ENCODE data around the gene DNASE2.

DNASE2 gene

GRCh38 chr19:12886651-12886968 lies 5.4 kb upstream of the DNASE2 start:
- DNase-seq: no peak

DNA sequence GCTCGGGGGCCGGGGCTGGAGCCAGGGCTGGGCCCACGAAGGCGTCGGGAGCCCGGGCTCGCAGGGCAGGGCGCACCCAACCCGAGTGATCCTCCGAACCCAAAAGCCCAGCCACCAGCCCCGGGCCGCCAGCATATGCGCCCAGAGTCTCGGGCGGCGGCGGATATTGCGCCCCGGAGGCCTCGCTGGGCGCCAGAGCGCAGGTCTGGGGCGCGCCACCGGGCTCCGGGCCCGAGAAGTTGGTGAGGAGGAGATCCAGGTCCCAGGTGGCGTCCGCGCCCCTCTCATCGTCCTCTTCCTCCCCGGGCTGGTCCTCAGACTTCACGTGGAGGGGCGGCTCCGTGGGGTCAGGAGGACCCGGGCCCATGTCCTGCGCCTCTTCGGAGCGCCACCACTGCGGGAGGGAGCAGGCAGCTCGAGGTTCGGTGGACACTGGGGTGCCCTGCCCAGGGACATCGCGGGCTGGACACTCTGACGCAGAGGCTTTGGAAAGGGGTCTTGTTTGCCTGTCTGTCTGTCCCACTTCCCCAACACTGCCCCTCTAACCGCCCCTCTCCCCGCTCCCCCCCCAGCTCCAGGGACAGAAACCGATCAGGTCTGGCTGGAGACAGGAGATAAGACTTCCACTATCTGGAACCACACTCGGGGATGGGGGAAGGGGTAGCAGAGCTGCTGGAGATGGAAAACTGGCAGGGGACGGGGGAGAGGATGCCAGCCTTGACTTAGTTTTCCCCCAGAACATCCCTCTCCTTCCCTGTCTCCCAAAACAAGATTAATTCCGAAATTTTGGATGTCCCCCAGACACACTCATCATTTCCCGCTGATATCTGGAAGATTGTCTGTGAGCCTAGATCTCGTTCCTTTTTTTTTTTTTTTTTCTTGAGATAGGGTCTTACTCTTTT lies 4.8 kb upstream of the DNASE2 start:
- DNase-seq: no peak

DNA sequence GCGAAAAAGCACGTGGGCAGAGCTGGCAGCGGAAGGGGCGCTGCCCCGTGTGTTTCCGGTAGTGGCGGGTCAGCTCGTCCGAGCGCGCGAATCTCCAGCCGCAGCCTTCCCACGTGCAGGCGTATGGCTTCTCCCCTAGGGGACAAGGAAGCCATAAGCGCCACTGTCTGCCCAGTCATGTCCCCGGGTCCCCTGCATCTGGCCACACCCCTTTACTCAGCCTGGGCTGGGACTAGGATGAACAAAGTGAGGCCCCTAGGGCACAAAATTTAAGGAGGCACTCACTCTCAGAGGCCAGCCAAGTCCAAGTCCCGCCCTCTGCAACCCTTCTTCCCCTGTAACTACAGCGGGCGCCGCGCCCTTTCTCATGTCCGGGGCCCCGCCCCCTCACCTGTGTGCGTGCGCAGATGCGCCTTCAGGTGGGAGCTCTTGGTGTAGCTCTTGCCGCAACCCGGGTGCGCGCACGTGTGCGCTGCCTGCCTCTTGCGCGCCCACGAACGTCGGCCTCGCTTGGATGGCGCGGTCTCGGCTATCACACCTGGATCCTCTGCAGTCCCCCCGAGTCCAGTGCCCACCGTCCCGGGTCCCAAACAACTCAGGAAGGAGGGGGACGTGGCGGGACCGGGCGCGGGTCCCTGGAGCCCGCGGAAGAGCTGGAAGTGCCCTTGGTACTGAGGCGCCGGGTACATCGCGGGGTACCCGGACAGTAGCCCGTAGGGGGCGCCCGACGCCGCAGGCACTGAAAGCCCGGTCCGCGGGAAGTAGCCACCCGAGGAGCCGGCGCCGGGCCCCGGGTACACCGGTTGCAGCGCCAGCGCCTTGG lies 3.9 kb upstream of the DNASE2 start:
- DNase-seq: peak; percentile 95

DNA sequence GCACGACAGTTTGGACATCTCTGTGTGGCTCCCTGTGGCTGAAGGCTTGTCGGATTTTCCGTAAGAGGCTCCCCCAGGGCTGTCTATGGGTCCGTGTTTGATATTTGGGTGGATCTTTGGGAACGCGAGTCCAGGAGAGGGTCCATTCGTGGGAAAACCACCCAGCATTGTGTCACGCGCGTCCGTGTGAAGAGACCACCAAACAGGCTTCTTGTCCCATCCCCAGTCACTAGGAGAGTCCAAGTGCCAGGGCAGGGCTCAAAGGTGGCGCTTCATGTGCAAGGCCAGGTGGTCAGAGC lies 3.3 kb upstream of the DNASE2 start:
- no peak for DNase-seq

DNA sequence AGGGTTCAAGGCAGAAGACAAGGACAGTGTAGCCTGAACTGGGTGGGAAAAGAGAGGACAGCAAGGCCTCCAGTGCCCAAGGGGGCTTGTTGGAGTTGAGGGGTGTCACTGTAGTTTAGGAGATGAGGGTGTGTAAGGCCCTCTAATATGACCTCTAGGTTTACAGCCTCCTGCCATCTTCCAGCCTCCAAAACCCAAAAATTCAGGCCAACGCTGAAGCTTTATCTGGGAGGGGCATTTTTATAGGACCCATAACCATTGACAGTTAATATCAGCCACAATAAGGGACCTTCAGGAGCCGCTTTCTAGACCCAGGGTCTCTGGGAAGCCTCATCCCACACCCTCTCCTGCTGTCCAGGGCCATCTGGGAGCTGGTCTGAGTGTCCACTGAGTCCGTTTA lies 3.0 kb upstream of the DNASE2 start:
- DNase-seq: peak; percentile 26

DNA sequence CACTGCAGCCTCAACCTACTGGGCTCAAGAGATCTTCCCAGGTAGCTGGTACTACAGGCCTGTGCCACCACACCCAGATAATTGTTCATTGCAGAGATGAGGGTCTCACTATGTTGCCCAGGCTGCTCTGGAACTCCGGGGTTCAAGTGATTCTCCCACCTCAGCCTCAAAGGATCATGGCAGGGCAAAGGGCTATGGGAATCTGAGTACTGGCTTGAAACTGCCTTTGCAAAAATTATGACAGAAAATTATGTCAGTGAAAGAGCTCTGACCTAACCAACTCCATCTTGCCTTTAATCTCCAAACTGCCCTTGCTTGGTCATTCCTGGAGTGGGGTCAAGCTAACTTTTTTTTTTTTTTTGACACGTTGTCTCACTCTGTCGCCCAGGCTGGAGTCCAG lies 1.3 kb upstream of the DNASE2 start:
- DNase-seq: no peak

DNA sequence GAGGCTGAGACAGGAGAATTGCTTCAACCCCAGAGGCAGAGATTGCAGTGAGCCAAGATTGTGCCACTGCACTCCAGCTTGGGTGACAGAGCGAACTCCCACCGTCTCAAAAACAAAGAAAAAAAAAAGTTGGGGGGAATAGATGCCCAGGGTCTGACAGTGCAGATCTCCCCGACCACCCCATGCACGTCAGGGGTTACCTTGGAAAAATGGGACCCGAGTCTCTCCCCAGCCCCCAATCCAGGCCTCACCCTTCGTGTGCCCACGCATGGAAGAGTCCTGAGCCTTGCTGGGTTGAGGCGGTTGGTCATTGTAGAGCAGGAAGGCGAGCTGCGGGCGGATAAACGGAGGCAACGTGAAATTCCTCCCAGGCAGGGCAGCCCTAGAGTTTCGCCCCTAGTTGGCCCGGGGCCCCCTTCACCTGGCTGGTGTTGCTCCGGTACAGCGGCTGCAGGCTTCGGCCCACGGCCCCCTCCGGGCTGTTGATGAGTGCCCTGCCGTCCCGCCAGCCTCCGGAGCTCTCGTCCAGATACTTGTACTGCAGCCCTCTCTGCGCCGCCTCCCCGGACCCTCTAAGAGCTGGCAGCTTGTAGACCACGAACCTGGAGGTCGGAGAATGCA lies 588 bp downstream of the DNASE2 start:
- peak; percentile 45 for DNase-seq

GRCh38 chr19:12875086-12875485 lies 6.2 kb downstream of the DNASE2 start:
- no peak for DNase-seq

GRCh38 chr19:12873891-12874745 lies 7.1 kb downstream of the DNASE2 start:
- no peak for DNase-seq

- peak; percentile 76 for DNase-seq
These were observed 8.0 kb downstream of the DNASE2 start for GRCh38 chr19:12872941-12873890.

- DNase-seq: no peak
These were observed 9.0 kb downstream of the DNASE2 start for GRCh38 chr19:12872255-12872654.

DNA sequence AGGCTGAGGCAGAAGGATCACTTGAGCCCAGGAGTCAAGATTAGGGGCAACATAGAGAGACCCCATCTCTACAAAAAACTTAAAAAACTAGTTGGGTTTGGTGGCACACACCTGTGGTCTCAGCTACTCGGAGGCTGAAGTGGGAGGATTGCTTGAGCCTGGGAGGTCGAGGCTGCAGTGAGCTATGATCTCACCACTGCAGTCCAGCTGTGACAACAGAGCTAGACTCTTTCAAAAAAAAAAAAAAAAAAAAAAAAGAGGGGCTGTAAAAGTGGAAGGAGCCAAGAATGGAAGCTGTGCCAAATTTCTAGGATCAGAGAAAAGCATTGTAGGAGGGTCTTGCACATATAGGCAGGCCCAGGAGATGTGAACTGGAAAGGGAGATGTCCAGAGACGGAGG lies 9.6 kb downstream of the DNASE2 start:
- DNase-seq: no peak

GRCh38 chr19:12868540-12869112 lies 12.6 kb downstream of the DNASE2 start:
- DNase-seq: peak; percentile 59

DNA sequence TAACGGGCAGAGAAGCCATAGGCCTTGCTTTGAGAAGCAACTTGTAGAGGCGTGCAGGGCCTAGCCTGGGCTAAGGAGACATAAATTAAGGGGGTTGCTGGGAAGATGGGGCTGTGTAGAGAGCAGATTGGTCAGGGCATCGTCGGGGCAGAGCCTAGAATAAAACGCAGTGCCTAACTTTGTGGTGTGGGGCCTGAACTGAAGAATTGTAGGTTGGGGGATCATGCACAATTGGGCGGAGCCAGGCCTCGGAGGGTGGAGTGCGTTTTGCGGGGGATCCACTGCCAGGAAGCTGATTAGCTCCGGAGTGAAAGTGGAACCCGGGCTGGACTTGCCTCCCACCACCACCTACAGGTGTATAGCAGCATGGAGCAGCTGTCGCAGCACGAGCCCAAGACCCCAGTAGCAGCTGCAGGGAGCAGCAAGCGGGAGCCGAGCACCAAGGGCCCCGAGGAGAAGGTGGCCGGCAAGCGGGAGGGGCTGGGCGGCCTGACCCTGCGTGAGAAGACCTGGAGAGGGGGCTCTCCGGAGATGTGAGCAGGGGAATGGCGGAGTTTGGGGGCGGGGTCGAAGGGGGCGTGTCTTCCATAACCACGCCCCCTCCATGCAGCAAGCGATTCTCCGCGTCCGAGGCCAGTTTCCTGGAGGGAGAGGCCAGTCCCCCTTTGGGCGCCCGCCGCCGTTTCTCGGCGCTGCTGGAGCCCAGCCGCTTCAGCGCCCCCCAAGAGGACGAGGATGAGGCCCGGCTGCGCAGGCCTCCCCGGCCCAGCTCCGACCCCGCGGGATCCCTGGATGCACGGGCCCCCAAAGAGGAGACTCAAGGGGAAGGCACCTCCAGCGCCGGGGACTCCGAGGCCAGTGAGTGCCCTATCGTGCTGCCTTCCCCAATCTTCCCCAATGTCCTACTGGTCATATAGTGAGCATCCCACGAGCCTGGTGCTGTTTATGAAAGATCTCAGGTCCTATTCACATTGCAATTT lies 13.8 kb downstream of the DNASE2 start:
- peak; percentile 86 for DNase-seq

DNA sequence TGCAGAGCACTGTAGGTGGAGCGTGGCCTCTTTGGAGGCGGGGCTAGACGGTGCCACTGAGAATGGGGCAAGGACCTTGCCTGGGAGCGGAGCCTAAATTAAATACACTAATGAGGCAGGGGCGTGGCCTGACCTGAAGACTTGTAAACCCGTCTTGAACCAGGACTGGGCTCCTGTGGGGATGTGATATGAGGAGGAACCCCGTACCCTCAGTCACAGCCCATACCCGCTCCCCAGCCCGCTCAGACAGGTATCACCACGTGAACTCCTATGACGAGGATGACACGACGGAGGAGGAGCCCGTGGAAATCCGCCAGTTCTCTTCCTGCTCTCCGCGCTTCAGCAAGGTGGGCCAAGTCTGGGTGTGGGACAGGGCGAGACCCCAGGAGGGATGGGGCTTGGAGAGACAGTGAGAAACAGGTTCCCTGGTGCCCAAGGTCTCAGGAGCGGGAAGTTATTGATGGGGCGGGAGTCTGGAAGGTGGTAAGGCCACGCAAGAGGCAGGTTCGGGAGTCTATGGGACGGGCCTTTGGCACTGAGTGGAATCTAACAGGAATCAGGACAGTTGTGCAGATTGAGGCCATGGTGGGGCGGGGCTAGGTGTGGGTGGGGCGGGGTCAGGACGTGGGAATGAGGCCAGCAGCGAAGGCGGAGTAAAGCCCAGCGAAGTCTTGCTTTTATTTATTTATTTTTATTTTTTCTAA lies 14.7 kb downstream of the DNASE2 start:
- DNase-seq: no peak

DNA sequence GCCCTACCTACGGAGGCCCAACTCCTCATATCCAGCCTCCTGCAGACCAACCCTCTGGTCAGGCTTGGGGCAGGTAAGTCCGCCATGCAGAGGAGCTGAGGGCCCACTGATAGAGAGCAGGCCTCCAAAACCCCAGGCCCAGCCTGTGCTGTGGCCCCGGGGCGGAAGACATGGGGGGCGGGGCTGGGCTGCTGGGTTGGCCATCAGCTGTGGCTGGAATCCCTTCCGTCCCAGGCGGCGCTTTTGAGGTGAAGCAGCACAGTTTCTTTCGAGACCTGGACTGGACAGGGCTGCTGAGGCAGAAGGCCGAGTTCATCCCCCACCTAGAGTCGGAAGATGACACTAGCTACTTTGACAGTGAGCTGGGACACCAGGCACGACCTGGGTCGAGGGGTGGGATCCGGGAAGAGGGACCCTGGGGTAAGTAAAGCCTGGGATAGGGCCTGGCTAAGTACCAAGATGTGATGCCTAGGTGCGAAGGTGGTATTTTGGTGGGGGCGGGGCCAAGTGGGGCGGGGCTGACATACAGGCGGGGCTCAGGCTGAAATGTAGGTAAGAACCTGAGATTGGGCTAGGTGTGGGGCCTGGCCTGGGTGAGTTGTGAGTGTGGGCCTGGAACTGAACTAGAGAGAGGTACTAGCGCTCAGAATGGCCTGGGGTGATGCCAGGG lies 15.4 kb downstream of the DNASE2 start:
- no peak for DNase-seq

DNA sequence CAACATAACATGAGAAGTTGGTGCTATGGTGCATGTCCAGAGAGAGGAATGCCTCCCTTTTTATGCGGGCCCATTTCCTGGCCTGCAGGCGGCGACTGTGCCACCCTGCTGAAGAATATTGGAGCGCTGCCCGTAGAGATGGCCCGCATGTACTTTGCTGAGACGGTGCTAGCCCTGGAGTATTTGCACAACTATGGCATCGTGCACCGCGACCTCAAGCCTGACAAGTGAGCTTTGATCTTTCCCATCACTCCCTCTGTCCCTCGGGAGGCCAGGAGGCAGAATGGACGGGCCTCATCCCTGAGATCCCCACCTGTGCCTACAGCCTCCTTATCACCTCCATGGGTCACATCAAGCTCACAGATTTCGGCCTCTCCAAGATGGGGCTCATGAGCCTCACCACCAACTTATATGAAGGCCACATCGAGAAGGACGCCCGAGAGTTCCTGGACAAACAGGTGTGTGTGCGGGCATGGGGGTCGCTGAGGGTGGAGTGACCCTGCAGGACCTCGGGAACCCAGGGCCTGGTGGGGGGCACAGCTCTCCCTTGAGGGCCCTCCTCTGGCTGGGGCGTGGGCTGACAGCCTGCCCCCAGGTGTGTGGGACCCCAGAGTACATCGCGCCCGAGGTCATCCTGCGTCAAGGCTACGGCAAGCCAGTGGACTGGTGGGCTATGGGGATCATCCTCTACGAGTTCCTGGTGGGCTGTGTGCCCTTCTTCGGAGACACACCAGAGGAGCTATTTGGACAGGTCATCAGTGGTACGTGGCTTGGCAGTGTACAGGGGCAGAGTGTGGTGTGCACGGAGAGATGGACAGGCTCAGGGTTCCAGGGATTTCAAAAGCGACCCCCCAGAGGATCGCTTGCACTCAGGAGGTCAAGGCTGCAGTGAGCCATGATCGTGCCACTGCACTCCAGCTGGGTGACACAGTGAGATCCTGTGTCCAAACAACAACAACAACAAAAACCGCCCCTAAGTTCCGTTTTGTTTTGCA lies 16.2 kb downstream of the DNASE2 start:
- DNase-seq: no peak

- no peak for DNase-seq
These were observed 17.1 kb downstream of the DNASE2 start for GRCh38 chr19:12864143-12864542.
